Kidney (tissue), 14 donors: ENCODE measurements around the gene ESRP2. TPM values are rescaled to one million over a fixed set of nuclear protein-coding genes. Genes with fewer than 3 reads are reported as not detected.
A peak's percentile ranks its signal among the peaks of the same experiment; 100 is the strongest.

Experiments
- DNase-seq, 5 donors: peaks; one replicate each; pipeline ENCODE4 v3.0.0-alpha.2; 2013 to 2020
- FAIRE-seq: peaks from 2 replicates; lab custom pipeline; 2012; peaks lifted over from hg19 to GRCh38; lab: Jason Lieb, UNC
- H3K27ac ChIP-seq, 2 donors: one replicate each; pipeline ENCODE4 v1.7.0; 2013; ENCODE audit warnings: low read depth in 2 of 2, low read length in 2 of 2, inconsistent platforms in 1 of 2
- H3K27me3 ChIP-seq: one replicate; pipeline ENCODE4 v1.7.1; 2013; ENCODE audit warnings: low read length, inconsistent platforms; ENCODE audit not compliant: control insufficient read depth, insufficient read depth
- H3K36me3 ChIP-seq, 3 donors: one replicate each; pipeline versions ENCODE4 v1.7.0 to v1.7.1; 2013; ENCODE audit warnings: low read length in 3 of 3, control low read depth in 1 of 3, inconsistent platforms in 1 of 3; ENCODE audit not compliant: insufficient read depth in 3 of 3, control insufficient read depth in 2 of 3
- H3K4me1 ChIP-seq, 3 donors: one replicate each; pipeline versions ENCODE4 v1.7.0 to v1.7.1; 2013; ENCODE audit warnings: low read length in 3 of 3, inconsistent platforms in 1 of 3, low read depth in 1 of 3; ENCODE audit not compliant: control insufficient read depth in 2 of 3, insufficient read depth in 2 of 3
- H3K4me3 ChIP-seq, 3 donors: one replicate each; pipeline versions ENCODE4 v1.7.0 to v1.8.1; 2013; ENCODE audit warnings: low read length in 3 of 3, control low read depth in 1 of 3, inconsistent platforms in 1 of 3
- H3K9ac ChIP-seq, 3 donors: one replicate each; pipeline versions ENCODE4 v1.7.0 to v1.7.1; 2013; ENCODE audit warnings: low read length in 3 of 3, control low read depth in 1 of 3, inconsistent platforms in 1 of 3
- H3K9me3 ChIP-seq, 3 donors: one replicate each; pipeline versions ENCODE4 v1.7.0 to v1.7.1; 2013; ENCODE audit warnings: low read length in 3 of 3, control low read depth in 1 of 3, inconsistent platforms in 1 of 3; ENCODE audit not compliant: control insufficient read depth in 2 of 3, insufficient read depth in 1 of 3
- CTCF ChIP-seq: IDR thresholded peaks from 3 replicates; pipeline ENCODE4 v1.5.1; 2012; ENCODE audit warnings: mild to moderate bottlenecking, moderate library complexity, borderline replicate concordance; ENCODE audit not compliant: insufficient read depth; ENCODE audit errors: extremely low read depth
- intact Hi-C: fragments of 100-400 bp; cut with DNase I; formaldehyde crosslinking; loops from one replicate; pipeline ENCODE4 v1.11.1; 2022
- polyA plus RNA-seq: library from polyadenylated mRNA; stranded (reverse); fragments of 350-450 nt; fragmentation: Illumina TruSeq; extraction: RNeasy Lipid Tissue Mini Kit (QIAGEN cat#74804); gene quantifications from one replicate; pipeline ENCODE4 v1.2.3, GENCODE V29; 2014; ENCODE audit warnings: low read depth, low replicate concordance; ENCODE audit not compliant: insufficient read depth
- total RNA-seq: library from RNA; stranded (reverse); fragmentation: NEBNext Ultra II Directional; extraction: Animal tissue kit (Norgen Biotek cat#: 25700); gene quantifications from one replicate; pipeline ENCODE4 v1.2.1, GENCODE V29; 2021
- donor health status: control.
- donor health status: control.
- donor health status: control.
- donor health status: control.
- donor health status: control.
- donor health status: DM: yes; HTN: yes; CAD: no.
- donor health status: Normal renal cell carcinoma (clear cell type).

Gene ESRP2
- total and polyA plus RNA-seq, 2 donors from 2014 or later: 19.1 to 32.9 TPM

- intact Hi-C loops: loop anchor here (10.0 kb wide), 1 partner anchor 50 kb away; the partner anchor contains the start of genes PRMT7 and SLC7A6OS
- DNase-seq (peak; percentile 73 to 92 (median 80)), FAIRE-seq (no peak)
- H3K27ac ChIP-seq: peak within 1 kb of the TSS; percentile 92 to 96
- no peaks in the 10 kb centered on the region for H3K27me3 ChIP-seq
- H3K9ac ChIP-seq: peak within 1 kb of the TSS; percentile 34 to 74 (median 37)
- no peaks in the 10 kb centered on the region for H3K9me3 ChIP-seq
- H3K4me3 ChIP-seq: peak within 1 kb of the TSS; percentile 64 to 77 (median 65)
- TF ChIP-seq CTCF: peak; percentile 53
- peaks cover 0 to 13% (median 6%) of the 10 kb centered on the region in 3 donors for H3K36me3 ChIP-seq
- peaks cover 0 to 27% (median 13%) of the 10 kb centered on the region in 3 donors for H3K4me1 ChIP-seq
Observed at GRCh38 chr16:68264128-68265077, 28.5 kb upstream of the ESRP2 start, which contains the start of gene SLC7A6. Gene SLC7A6 (plus strand): TSS chr16:68264526. CDS start chr16:68274727, 10,201 bp downstream.

GRCh38 chr16:68263559-68264127, 27.7 kb upstream of the ESRP2 start:
- peak overlapping the region; percentile 92 to 96 for H3K27ac ChIP-seq
- TF ChIP-seq CTCF: no peak
- intact Hi-C loops: loop anchor here (10.0 kb wide), 1 partner anchor 51 kb away; the partner anchor contains the start of genes PRMT7 and SLC7A6OS
- DNase-seq (no peak), FAIRE-seq (no peak)
- H3K9ac ChIP-seq: peak overlapping the region in 2 of 3 donors; percentile 14 to 74
- peaks cover 0 to 30% (median 21%) of the 10 kb centered on the region in 3 donors for H3K4me1 ChIP-seq
- H3K9me3 ChIP-seq: no peaks in the 10 kb centered on the region
- peaks cover 0 to 15% (median 6%) of the 10 kb centered on the region in 3 donors for H3K36me3 ChIP-seq
- H3K27me3 ChIP-seq: no peaks in the 10 kb centered on the region
- H3K4me3 ChIP-seq: peak overlapping the region in 1 of 3 donors; percentile 77

- Histone ChIP-seq H3K4me1 (peaks cover 5 to 37% (median 28%) of the 10 kb centered on the region in 3 donors), H3K27ac (peak overlapping the region; percentile 90 to 93), H3K4me3 (no peak overlapping the region), H3K9me3 (no peaks in the 10 kb centered on the region), H3K27me3 (no peaks in the 10 kb centered on the region), H3K9ac (peak overlapping the region in 1 of 3 donors; percentile 55), H3K36me3 (peaks cover 0 to 27% (median 15%) of the 10 kb centered on the region in 3 donors)
- DNase-seq: peak in 1 of 5 donors; percentile 38
- intact Hi-C loops: no loop called here
- TF ChIP-seq CTCF: no peak
- FAIRE-seq: no peak
Observed at GRCh38 chr16:68259007-68259825, 23.3 kb upstream of the ESRP2 start.
